Activated T-cell treated with anti-CD3 and anti-CD28 coated beads, Interleukin-2, amount 50 U/mL, for 48 hours (primary cell): ENCODE measurements around the gene FUBP3.

Experiments
- DNase-seq, 2 experiments: peaks; one replicate each; pipeline ENCODE4 v3.0.0-alpha.2; 2020

FUBP3 gene, protein sequence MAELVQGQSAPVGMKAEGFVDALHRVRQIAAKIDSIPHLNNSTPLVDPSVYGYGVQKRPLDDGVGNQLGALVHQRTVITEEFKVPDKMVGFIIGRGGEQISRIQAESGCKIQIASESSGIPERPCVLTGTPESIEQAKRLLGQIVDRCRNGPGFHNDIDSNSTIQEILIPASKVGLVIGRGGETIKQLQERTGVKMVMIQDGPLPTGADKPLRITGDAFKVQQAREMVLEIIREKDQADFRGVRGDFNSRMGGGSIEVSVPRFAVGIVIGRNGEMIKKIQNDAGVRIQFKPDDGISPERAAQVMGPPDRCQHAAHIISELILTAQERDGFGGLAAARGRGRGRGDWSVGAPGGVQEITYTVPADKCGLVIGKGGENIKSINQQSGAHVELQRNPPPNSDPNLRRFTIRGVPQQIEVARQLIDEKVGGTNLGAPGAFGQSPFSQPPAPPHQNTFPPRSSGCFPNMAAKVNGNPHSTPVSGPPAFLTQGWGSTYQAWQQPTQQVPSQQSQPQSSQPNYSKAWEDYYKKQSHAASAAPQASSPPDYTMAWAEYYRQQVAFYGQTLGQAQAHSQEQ

DNA sequence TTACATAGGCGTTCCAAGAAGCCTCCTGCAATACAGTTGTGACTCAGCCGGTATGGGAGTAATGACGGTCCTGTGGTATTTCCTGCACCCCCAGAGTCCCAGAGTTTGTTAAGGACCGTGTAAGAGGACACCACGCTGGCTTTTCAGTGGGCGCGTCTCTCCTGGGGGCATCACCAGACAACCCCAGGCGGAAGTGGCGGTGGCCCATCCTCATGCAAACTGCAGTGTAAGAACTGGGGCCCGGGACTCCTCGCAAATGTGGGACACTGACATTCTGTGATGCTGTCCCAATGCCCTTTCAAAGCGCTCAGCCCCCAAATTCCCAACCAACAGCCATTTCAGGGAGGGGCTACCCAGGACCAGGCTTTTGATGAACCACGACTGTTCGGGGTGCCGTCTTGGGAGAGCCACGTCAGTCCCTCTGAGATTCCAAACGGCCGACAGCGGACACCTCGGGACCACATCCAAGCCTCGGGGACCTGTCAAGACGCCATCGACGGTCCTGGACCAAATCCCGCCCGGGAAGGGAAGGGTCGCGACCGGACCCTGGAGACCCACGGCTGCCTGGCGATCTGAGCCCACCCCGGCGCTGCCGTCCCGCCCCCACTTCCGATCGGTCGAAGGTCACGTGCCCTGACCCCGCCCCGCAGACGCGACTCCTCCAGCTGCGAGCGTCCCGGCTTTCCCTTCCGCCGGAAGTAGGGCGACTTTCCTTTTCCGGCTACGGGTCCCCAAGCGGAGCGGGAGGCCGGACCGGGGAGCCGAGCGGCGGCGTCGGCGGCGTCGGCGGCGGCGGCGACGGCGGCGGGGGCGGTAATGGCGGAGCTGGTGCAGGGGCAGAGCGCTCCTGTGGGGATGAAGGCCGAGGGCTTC, at the start of gene FUBP3:
TSS of gene FUBP3 (plus strand) at position 713 of the 873 bp plus-strand sequence. CDS start at position 817, 104 bp downstream.
- peak; percentile 95 for DNase-seq

GRCh38 chr9:130530938-130531337, 48.4 kb upstream of the FUBP3 start:
- DNase-seq: no peak

- DNase-seq: no peak
These were observed 47.7 kb upstream of the FUBP3 start for GRCh38 chr9:130531670-130532069.

DNA sequence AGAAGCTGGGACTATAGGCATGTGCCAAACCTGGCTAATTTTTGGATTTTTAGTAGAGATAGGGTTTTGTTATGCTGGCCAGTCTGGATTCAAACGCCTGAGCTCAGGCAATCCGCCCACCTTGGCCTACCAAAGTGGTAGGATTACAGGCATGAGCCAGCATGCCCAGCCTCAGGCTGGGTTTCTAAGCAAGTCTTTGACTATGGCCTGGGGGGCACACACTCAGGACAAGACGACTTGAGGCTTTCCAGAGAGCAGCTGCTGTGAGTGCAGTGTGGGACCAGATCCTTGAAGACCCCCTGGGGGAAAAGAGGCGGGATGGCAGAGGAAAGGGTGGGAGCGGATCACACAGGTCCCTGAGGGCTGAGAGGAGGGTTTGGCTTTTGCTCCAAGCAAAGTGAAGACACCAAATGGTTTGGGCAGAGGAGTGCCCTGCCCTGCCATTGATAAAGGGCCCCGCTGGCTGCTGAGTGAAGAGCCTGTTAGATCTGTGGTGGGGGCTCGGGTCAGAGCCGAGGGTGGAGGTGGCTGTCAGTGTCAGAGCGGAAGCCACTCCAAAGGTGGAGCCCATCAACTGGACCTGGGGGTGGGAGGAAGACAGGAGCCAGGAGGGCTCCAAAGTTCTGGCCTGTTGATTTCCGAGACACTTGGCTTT, 46.8 kb upstream of the FUBP3 start:
- no peak for DNase-seq

- DNase-seq: no peak
These were observed 43.4 kb upstream of the FUBP3 start for GRCh38 chr9:130535818-130536521.

GRCh38 chr9:130536701-130537107, 42.7 kb upstream of the FUBP3 start:
- peak in 1 of 2 experiments; percentile 15 for DNase-seq

DNA sequence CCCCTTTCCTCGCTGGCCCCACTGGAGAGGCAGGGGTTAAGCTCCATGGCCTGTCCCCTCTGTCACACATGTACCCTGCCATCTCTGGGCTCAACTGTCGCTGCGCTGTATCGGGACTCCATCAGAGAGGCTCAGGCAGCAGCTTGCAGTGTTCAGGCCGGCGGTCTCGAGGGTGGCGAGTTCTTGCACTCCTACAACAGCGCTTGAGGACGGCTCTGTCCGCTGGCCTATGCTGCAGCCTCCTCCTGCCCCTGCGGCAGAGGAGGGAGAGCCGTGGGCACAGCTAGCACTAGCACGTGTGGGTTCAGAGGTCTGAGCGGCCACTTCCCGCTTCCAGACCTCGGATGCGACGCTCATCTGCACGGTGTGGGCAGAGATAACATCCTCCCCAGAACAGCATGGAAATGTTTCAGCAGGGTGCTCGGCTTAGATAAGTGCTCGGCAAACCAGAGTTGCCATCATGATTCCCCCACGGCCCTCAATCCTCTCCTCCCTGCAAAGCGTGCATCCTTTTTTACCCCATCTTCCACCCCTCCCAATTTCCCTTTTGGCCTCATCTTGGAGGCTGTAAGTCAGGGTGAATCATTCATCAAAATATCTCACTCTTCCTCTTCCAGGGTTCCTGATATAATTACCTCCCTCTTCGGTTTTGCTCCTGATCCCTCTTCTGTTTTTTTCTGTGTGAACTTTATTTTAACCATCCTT, 41.9 kb upstream of the FUBP3 start:
- no peak for DNase-seq

- DNase-seq: no peak
These were observed 39.8 kb upstream of the FUBP3 start for GRCh38 chr9:130539420-130540223.

- no peak for DNase-seq
These were observed 37.8 kb upstream of the FUBP3 start for GRCh38 chr9:130541533-130541932.

GRCh38 chr9:130542038-130542437, 37.3 kb upstream of the FUBP3 start:
- no peak for DNase-seq

DNA sequence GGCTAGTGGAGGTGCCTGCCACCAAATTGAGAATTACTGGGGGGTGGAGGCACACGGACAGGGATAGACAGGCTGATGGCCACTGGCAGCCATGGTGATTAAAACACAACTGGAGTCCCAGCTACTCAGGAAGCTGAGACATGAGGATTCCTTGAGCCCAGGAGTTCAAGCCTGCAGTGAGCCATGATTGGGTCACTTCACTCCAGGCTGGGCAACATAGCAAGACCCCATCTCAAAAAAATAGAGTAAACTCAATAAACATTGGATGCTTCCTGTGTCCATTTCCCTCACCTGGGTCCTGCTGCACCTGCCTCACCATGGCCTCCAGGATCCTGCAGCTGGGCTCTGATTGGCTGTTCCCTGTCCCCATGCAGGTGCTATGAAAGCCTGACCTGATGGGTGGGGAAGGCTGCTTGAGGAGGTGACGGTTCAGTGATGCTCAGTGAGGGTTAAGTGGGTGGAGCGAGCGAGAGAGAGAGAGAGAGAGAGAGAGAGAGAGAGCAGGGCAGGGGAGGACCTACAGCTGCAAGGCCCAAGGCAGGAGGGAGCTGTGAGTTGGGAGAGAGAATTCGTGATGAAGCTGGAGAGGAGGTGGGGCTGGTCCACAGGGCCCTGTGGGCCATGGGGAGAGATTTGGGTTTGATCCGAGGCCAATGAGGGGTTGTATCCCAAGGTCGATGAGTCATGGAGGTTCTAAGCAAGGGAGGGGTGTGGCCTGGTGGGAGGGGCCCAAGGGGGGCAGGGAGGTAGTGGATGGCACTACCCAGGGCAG, 36.7 kb upstream of the FUBP3 start:
- DNase-seq: peak in 1 of 2 experiments; percentile 17

GRCh38 chr9:130543368-130543767, 36.0 kb upstream of the FUBP3 start:
- no peak for DNase-seq

DNA sequence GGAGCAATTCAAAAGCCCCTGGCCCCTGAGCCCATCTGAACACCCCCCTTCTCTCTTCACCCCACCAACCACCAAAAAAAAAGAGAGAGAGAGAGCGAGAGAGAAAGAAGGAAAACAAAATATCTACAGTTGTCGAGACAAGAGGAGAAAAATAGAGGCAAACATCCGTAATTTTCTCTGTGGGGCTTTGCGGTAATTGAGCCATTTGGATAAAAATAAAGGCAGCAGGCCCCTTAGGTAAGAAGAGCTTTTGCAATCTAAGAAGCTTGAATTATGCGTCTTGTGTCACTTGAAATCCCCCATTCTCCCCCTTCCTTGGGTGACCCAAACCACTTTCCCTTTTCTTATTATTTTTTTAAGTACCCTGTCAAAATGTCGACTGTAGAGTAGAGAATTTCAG, 35.5 kb upstream of the FUBP3 start:
- no peak for DNase-seq

DNA sequence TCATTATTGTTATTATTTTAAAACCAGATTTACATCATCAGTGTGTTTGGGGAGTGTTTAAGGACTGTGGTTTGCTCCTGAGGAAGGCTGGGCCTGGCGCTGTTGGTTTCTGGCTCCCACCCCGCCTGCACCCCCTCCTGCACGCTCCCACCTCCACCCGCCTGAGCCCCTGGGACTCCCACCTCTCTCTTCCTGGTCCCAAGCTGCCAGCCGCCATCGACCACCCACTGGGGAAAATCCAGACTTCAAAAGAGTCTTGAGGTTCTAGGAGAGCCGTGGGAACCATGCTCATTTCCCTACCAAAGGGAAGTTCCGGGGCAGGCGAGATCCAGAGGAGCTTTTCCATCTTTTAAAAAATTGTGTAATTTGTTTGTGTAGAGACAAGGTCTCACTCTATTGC, 35.0 kb upstream of the FUBP3 start:
- no peak for DNase-seq

DNA sequence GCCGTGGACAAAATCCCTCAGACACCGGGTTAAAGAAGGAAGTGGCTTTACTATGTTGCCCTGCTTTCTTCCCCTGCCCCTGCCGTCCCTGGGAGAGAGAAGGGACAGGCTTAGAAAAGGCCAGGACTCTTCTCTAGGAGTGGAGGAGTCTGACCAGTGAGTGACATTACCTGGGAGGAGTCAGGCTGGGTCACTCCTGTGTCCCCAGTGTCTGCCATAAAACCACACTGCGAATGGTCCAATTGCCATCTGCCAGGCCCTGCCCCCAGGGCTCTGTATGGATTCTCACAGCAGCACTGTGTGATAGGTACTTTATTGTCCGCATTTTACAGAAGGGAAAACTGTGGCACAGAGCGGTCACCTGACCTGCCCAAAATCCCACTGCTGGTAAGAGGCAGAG, 31.3 kb upstream of the FUBP3 start:
- DNase-seq: no peak

DNA sequence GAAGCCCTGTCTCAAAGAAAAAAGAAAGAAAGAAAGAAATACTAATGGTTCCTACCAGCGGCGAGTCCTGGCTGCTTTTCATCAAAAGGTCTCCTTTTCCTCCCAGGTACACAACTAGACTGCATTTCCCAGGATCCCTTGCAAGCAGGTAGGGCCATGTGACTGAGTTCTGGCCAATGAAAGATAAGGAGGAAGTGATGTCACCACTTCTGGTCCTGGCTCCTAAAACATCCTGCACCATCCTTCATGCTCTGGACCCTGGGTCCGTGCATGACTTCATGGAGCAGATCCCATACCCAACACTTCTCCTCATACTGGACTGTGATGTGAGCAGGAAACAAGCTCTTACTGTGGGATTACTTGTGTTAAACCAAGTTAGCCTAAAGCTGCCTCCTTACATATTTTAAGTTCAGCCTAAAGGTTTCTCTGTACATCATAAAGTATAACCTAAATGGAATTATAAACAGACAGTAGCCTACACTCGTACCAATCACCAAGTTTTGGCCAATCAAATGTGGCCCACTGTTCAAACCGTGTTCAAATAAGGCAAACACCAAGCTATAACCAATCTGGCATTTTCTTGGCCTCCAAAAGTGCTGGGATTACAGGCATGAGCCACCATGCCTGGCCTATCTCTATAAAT, 30.2 kb upstream of the FUBP3 start:
- DNase-seq: peak in 1 of 2 experiments; percentile 19

DNA sequence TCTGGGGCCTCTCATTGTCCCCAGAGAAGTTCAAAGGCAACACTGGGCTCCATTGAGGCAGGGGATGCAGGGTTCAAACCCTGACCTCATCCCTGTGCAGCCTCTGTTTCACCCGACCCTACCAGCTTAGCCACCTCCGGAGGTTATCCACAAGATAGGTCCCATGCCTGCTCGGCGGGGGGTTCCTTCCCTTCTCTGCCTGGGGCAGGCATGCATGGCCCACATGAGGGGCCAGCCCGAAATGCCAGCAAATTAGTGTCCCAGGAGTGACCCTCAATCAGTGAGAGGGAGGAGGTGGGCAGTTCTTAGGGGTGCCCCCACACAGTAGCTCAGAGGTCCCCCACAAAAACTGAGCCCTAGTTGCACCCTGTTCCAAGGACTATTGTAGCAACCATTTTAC, 24.8 kb upstream of the FUBP3 start:
- no peak for DNase-seq

- DNase-seq: no peak
These were observed 24.3 kb upstream of the FUBP3 start for GRCh38 chr9:130555061-130555460.

- no peak for DNase-seq
These were observed 23.4 kb upstream of the FUBP3 start for GRCh38 chr9:130555968-130556367.
